ENCODE data around the gene SOX13.
A peak's percentile ranks its signal among the peaks of the same experiment; 100 is the strongest.

SOX13 gene

GRCh38 chr1:204108312-204109141 lies 35.6 kb downstream of the SOX13 start:
- DNase-seq (ENCODE audit: low read depth in 2 of 2) = no peak

DNA sequence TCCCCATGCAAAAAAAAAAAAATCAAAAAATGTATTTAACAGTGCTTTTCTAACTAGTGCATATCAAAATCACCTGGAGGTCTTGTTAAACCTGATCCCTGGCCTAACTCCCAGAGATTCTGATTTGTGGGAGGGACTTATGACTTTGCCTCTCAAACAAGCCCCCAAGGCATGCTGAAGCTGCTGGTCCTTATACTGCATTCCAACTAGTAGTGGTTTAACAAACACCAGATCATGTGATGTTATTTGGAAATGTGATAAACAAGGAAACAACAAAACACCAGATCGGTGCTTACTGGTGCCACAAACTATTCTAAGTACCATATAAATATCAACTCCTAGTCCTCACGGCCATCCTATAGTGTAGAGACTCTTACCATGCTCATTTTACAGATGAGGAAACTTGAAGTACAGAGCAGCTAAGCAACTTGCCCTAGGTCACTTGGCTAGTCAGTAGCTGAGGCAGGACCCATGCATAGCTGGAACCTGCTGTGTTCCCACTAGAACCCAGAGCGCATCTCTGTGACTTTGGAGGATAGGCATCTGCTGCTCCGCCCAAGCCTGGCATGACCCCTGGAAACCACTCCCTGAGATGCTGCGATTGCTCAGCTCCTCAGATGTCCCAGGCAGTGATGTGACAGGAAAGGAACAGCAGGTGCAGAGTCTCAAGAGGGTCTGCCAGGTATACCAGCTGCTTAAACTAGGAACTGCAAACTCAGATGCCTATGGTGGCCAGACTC lies 38.1 kb downstream of the SOX13 start:
- no peak for DNase-seq (ENCODE audit: low read depth in 2 of 2)

- DNase-seq (ENCODE audit: low read depth in 2 of 2) = no peak
These were observed 40.2 kb downstream of the SOX13 start for GRCh38 chr1:204112876-204113730.

- DNase-seq (ENCODE audit: low read depth in 2 of 2) = no peak
These were observed 41.0 kb downstream of the SOX13 start for GRCh38 chr1:204113896-204114295.

DNA sequence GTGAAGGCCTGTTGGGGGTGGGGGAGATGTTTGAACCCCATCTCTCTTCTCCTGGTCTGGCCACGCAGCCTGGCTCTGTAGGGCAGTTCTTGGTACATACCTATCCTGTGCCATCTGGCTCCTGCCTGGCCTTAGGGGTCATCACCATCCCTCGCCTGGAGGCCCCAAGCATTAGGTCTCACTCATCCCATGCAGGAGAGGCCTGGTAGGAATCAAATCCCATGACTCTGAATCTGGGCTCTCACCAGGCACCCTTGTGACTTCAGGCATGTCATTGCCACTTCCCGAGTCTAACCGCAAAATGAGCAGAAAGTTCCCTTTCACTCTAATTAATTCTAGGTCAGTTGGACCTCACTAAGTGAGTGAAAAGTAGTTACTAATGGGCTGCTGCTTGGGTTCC lies 41.7 kb downstream of the SOX13 start:
- no peak for DNase-seq (ENCODE audit: low read depth in 2 of 2)

DNA sequence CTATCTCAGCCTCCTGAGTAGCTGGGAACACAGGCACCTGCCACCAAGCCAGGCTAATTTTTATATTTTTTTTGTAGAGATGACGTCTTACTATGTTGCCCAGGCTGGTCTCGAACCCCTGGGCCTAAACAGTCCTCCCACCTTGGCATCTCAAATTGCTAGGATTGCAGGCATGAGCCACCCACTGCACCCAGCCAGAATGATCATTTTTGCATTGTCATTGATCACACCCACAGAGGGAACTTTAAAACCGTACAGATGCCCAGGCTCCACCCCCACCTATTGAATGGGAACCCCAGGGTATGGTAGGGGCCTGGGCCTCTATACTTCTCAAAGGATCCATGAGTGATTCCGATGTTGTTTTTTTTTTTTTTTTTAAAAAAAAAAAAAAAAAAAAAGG lies 42.2 kb downstream of the SOX13 start:
- no peak for DNase-seq (ENCODE audit: low read depth in 2 of 2)

DNA sequence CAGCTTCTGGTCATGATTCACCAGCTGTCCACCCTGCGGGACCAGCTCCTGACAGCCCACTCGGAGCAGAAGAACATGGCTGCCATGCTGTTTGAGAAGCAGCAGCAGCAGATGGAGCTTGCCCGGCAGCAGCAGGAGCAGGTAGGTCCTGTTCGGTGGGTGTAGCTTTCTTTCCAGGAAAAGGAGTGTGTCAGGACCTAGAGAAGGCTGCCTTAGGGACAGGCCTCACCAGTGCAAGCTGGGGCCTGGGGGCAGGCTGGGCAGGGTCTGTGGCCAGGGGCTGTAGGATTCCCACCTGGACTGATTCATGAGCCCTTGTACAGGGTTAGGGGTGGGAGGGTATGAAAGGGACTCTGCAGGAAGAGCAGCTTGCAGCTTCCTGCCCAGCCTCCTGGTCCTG lies 43.6 kb downstream of the SOX13 start:
- DNase-seq (ENCODE audit: low read depth in 2 of 2) = no peak

DNA sequence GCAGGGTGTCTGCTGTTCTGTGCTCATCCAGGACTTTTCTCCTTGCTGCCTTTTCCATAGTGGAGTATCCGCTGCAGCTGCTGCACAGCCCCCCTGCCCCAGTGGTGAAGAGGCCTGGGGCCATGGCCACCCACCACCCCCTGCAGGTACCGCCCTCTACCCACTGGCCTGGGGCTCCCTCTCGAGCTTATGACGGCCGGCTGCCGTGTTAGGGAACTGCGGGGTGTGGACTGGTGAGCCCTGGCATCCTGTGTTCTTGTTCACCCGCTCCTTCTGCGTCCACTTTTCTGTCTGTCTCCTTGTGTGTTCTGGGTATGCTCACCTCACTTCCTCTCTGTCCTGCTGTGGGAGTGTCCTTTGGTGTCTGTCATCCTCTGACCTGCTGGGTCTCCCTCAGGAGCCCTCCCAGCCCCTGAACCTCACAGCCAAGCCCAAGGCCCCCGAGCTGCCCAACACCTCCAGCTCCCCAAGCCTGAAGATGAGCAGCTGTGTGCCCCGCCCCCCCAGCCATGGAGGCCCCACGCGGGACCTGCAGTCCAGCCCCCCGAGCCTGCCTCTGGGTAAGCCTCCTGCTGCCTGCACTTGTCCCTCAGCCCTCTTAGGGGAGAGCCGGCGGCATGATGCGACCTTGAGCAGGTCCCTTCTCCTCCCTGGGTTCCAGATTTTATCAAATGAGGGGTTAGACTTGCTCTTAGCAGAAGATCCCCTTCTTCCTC lies 49.1 kb downstream of the SOX13 start:
- DNase-seq (ENCODE audit: low read depth in 2 of 2) = no peak

GRCh38 chr1:204123376-204123775 lies 50.5 kb downstream of the SOX13 start:
- no peak for DNase-seq (ENCODE audit: low read depth in 2 of 2)

- DNase-seq (ENCODE audit: low read depth in 2 of 2) = no peak
These were observed 51.7 kb downstream of the SOX13 start for GRCh38 chr1:204124639-204125038.

GRCh38 chr1:204125759-204126351 lies 52.9 kb downstream of the SOX13 start:
- DNase-seq (ENCODE audit: low read depth in 2 of 2) = no peak

DNA sequence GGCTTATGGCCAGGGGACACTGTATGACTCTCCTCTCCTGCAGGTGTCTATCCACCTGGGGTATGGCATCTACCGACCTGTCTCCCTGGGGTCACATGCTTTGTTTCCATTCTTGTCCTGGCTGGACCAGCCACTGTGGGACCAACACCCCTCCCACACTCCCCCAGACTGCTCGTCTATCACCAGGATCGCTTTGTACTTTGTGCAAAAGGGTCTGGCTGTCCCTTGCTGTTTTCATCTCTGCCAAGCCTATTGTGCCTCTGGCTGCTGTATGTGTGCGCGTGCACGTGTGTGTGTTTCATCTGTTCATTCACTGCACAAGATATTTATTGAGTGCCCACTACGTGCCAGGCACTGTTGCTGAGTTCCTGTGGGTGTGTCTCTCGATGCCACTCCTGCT lies 53.5 kb downstream of the SOX13 start:
- no peak for DNase-seq (ENCODE audit: low read depth in 2 of 2)

GRCh38 chr1:204126956-204127355 lies 54.0 kb downstream of the SOX13 start:
- DNase-seq (ENCODE audit: low read depth in 2 of 2) = no peak

DNA sequence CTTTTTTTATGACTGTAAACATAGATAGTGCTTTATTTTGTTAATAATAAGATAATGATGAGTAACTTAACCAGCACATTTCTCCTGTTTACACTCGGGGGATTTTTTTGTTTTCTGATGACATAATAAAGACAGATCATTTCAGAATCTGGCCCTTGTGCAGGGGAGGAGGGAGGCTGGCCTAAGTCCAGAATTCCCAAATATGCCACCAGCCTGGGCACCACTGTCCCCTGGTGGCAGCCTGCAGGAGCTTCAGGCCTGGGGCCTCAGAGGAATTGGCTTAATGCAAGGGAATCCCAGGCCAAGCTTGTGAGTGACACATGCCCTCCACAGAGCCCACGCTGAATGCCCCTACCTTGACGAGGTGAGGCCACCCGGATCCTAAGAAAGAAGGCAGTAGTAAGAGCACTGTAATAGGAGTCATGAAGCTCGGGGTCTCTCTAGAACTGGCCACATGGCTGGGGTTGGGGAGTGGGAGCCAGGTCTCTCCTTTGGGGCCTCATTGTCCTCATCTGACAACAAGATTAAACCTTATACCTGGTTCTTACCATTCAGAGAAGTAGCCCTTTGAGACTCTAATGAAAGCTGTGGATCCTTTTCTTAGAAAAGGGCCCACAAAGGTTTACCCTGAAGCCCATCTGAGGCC lies 54.8 kb downstream of the SOX13 start:
- DNase-seq (ENCODE audit: low read depth in 2 of 2) = no peak

DNA sequence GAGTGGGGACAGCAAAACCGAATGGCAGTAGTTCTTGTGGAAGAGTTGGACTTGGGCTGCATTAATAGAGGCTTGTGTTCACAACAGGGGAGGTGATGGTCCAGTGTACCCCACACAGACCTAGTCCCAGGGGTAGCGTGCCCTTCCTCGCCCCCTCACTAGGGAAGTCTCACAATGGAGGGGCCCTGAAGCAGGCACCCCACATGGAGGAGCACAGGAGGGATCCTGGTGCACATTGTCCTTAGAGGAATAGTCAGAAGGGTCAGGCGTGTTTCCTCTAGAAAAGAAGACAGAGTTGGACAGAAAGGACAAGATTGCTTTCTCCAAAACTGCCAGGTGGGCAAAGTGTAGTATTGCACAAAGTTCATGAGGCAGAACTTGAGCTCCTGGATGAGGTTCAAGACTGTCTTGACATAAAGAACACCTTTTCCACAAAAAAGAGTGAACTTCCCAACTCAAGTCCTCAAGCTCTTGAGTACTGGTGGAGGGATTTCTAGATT lies 55.6 kb downstream of the SOX13 start:
- no peak for DNase-seq (ENCODE audit: low read depth in 2 of 2)

- DNase-seq (ENCODE audit: low read depth in 2 of 2) = peak; percentile 22 to 43
These were observed 56.3 kb downstream of the SOX13 start for GRCh38 chr1:204128964-204129896.

DNA sequence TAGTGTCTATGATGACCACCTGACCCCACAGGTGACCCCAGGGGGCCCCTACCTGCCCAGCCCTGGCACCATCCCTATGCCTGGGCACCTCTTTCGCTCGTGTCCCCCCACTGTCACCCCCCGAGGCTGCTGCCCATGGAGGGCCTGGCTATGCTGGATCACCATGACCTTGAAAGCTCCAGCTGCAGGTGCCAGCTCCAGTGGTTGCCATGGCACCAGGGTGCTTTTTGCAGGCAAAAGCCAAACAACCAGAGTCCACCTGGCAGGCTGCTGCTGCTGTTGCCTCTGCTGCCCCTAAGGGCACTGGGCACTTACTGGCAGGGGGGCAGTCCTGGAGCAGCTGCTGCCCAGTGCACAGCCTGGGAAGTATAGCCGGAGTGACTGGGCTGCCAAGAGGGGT lies 57.3 kb downstream of the SOX13 start:
- DNase-seq (ENCODE audit: low read depth in 2 of 2) = no peak

GRCh38 chr1:204130981-204131892 lies 58.3 kb downstream of the SOX13 start:
- DNase-seq (ENCODE audit: low read depth in 2 of 2) = no peak
